Measurements from ENCODE around the gene PRR27.

Gene PRR27

GRCh38 chr4:70153937-70154336, at the start of gene PRR27:
Gene PRR27 (plus strand): TSS chr4:70154237. CDS start chr4:70154376, 139 bp downstream.
- TF ChIP-seq CTCF (IDR thresholded peaks at IDR 0.05; ENCODE audit: insufficient read depth, low read length, missing control alignments) = no peak
- H3K4me3 ChIP-seq (ENCODE audit: low read depth, low read length) = no peak within 1 kb of the TSS
- ChIA-PET CTCF (no interaction called here), POLR2A (no interaction called here)
- no peak for DNase-seq (ENCODE audit: low read depth, low spot score)

- POLR2A ChIA-PET = no interaction called here
Observed at GRCh38 chr4:70110917-70111316, 43.1 kb upstream of the PRR27 start.

GRCh38 chr4:70113656-70114055, 40.4 kb upstream of the PRR27 start:
- TF ChIP-seq CTCF (IDR thresholded peaks at IDR 0.05; ENCODE audit: insufficient read depth, low read length, missing control alignments) = no peak
- POLR2A ChIA-PET = no interaction called here
- no peak for DNase-seq (ENCODE audit: low read depth, low spot score)
- CTCF ChIA-PET = no interaction called here
- no peak overlapping the region for H3K4me3 ChIP-seq (ENCODE audit: low read depth, low read length)

More at GRCh38 chr4:70110917-70111316, 43.1 kb upstream of the PRR27 start:
- TF ChIP-seq CTCF (IDR thresholded peaks at IDR 0.05; ENCODE audit: insufficient read depth, low read length, missing control alignments) = no peak
- H3K4me3 ChIP-seq (ENCODE audit: low read depth, low read length) = no peak overlapping the region
- DNase-seq (ENCODE audit: low read depth, low spot score) = no peak
- CTCF ChIA-PET = no interaction called here

- POLR2A ChIA-PET = no interaction called here
- no peak for DNase-seq (ENCODE audit: low read depth, low spot score)
Observed at GRCh38 chr4:70114096-70114495, 39.9 kb upstream of the PRR27 start.

DNA sequence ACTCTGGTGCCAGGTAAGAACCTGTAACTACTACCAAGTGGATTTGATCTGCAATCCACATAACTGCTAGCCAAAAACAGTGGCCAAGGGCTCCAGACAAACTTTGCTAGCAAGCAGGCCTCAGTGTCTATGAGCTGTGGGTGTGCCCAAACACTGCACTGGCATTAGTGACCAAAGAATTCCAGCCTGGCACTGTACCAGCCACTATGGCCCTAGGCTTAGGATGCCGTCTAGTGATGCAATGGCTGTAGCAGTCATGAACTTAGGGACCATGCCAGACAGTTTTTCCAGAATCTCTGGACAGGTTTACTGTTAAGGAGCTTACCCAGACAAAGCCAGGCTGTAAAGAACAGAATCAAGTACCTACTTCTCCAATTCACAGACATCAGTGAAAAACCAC, 33.7 kb upstream of the PRR27 start:
- TF ChIP-seq CTCF (IDR thresholded peaks at IDR 0.05; ENCODE audit: insufficient read depth, low read length, missing control alignments) = no peak
- no peak for DNase-seq (ENCODE audit: low read depth, low spot score)
- ChIA-PET POLR2A (no interaction called here), CTCF (no interaction called here)
- H3K4me3 ChIP-seq (ENCODE audit: low read depth, low read length) = no peak overlapping the region

More at GRCh38 chr4:70114096-70114495, 39.9 kb upstream of the PRR27 start:
- no peak overlapping the region for H3K4me3 ChIP-seq (ENCODE audit: low read depth, low read length)
- no peak for TF ChIP-seq CTCF (IDR thresholded peaks at IDR 0.05; ENCODE audit: insufficient read depth, low read length, missing control alignments)
- CTCF ChIA-PET = no interaction called here

GRCh38 chr4:70133473-70133872, 20.6 kb upstream of the PRR27 start:
- POLR2A ChIA-PET = no interaction called here
- DNase-seq (ENCODE audit: low read depth, low spot score) = no peak
- TF ChIP-seq CTCF (IDR thresholded peaks at IDR 0.05; ENCODE audit: insufficient read depth, low read length, missing control alignments) = no peak
- H3K4me3 ChIP-seq (ENCODE audit: low read depth, low read length) = no peak overlapping the region
- CTCF ChIA-PET = no interaction called here

Data from AG04449 (cell line).